Muscle of back (tissue), 11 donors: ENCODE measurements around the gene TMBIM4. TPM values are rescaled to one million over a fixed set of nuclear protein-coding genes. Genes with fewer than 3 reads are reported as not detected.
A peak's percentile ranks its signal among the peaks of the same experiment; 100 is the strongest.

Experiments used
- DNase-seq, 3 donors: peaks; one replicate each; pipeline versions ENCODE4 v3.0.0 to v3.0.0-alpha.2; 2013
- polyA plus RNA-seq, 10 donors: library from polyadenylated mRNA; unstranded; fragments of 120-200 nt; gene quantifications; one replicate each; pipeline ENCODE4 v1.2.1, GENCODE V29; 2013; ENCODE audit not compliant: insufficient read length in 10 of 10

TMBIM4 gene
- polyA plus RNA-seq, 10 donors = 64.7 to 101 (median 82.4) TPM

GRCh38 chr12:66144791-66145754 is 24.7 kb downstream of the TMBIM4 start:
- peak; percentile 47 to 59 (median 49) for DNase-seq

GRCh38 chr12:66143868-66144267 is 25.9 kb downstream of the TMBIM4 start:
- no peak for DNase-seq

GRCh38 chr12:66142826-66143225 is 27.0 kb downstream of the TMBIM4 start:
- no peak for DNase-seq

GRCh38 chr12:66141299-66141698 is 28.5 kb downstream of the TMBIM4 start:
- DNase-seq = no peak

- peak in 1 of 3 donors; percentile 11 for DNase-seq
Observed at GRCh38 chr12:66140731-66141130, 29.1 kb downstream of the TMBIM4 start.

GRCh38 chr12:66139328-66139727 is 30.5 kb downstream of the TMBIM4 start:
- no peak for DNase-seq

- DNase-seq = no peak
Observed at GRCh38 chr12:66137937-66138336, 31.9 kb downstream of the TMBIM4 start.

- peak in 2 of 3 donors; percentile 18 to 83 for DNase-seq
Observed at GRCh38 chr12:66132408-66132807, 37.4 kb downstream of the TMBIM4 start.

GRCh38 chr12:66131067-66131688 is 38.6 kb downstream of the TMBIM4 start:
- DNase-seq = peak in 1 of 3 donors; percentile 12

- peak; percentile 90 to 96 (median 91) for DNase-seq
Observed at GRCh38 chr12:66130267-66131066, 39.3 kb downstream of the TMBIM4 start, which contains the start of gene LLPH. TSS of gene LLPH (minus strand) at chr12:66130750. CDS start at chr12:66129106, 1,644 bp downstream.

GRCh38 chr12:66129934-66130266 is 39.9 kb downstream of the TMBIM4 start:
- DNase-seq = no peak

GRCh38 chr12:66127650-66128049 is 42.1 kb downstream of the TMBIM4 start:
- DNase-seq = no peak

GRCh38 chr12:66120477-66120876 is 49.3 kb downstream of the TMBIM4 start:
- DNase-seq = no peak

GRCh38 chr12:66119870-66120241 is 49.9 kb downstream of the TMBIM4 start:
- no peak for DNase-seq

GRCh38 chr12:66119229-66119869 is 50.4 kb downstream of the TMBIM4 start:
- DNase-seq = no peak

- DNase-seq = no peak
Observed at GRCh38 chr12:66118240-66118891, 51.4 kb downstream of the TMBIM4 start.

- DNase-seq = no peak
Observed at GRCh38 chr12:66117242-66117641, 52.6 kb downstream of the TMBIM4 start.

- DNase-seq = no peak
Observed at GRCh38 chr12:66115071-66115600, 54.7 kb downstream of the TMBIM4 start.

GRCh38 chr12:66113471-66113870 is 56.3 kb downstream of the TMBIM4 start:
- DNase-seq = no peak

- no peak for DNase-seq
Observed at GRCh38 chr12:66111605-66112004, 58.2 kb downstream of the TMBIM4 start.

GRCh38 chr12:66109056-66109455 is 60.7 kb downstream of the TMBIM4 start:
- no peak for DNase-seq
